GM18507 (cell line): ENCODE data around the gene TRIO.

Experiments
- DNase-seq: peaks from one replicate; pipeline ENCODE4 v3.0.0; 2011; ENCODE audit warnings: low read depth; ENCODE audit not compliant: insufficient read length; ENCODE audit errors: extremely low spot score
- FAIRE-seq: peaks from 2 replicates; lab custom pipeline; 2011; peaks lifted over from hg19 to GRCh38; lab: Jason Lieb, UNC

Gene TRIO

GRCh38 chr5:14296533-14297331 lies 153.6 kb downstream of the TRIO start:
- DNase-seq (no peak), FAIRE-seq (no peak)

GRCh38 chr5:14297697-14298096 lies 154.6 kb downstream of the TRIO start:
- FAIRE-seq, result no peak
- DNase-seq, result no peak

- FAIRE-seq, result no peak
- DNase-seq, result no peak
These were observed 155.1 kb downstream of the TRIO start for GRCh38 chr5:14298126-14298847.

- no peak for DNase-seq
- no peak for FAIRE-seq
These were observed 156.5 kb downstream of the TRIO start for GRCh38 chr5:14299666-14300065.

- FAIRE-seq, result no peak
These were observed 158.0 kb downstream of the TRIO start for GRCh38 chr5:14301186-14301585.

GRCh38 chr5:14302330-14302729 lies 159.2 kb downstream of the TRIO start:
- DNase-seq, result no peak
- FAIRE-seq, result no peak

More at GRCh38 chr5:14301186-14301585, 158.0 kb downstream of the TRIO start:
- no peak for DNase-seq

- no peak for DNase-seq
- FAIRE-seq, result no peak
These were observed 161.9 kb downstream of the TRIO start for GRCh38 chr5:14305045-14305444.

- DNase-seq (no peak), FAIRE-seq (no peak)
These were observed 163.2 kb downstream of the TRIO start for GRCh38 chr5:14306329-14306815.

GRCh38 chr5:14308384-14309154 lies 165.4 kb downstream of the TRIO start:
- FAIRE-seq, result no peak
- DNase-seq, result no peak

GRCh38 chr5:14309199-14309598 lies 166.1 kb downstream of the TRIO start:
- no peak for FAIRE-seq
- DNase-seq, result no peak

- FAIRE-seq, result no peak
- DNase-seq, result no peak
These were observed 166.9 kb downstream of the TRIO start for GRCh38 chr5:14309878-14310531.

- DNase-seq (no peak), FAIRE-seq (no peak)
These were observed 167.8 kb downstream of the TRIO start for GRCh38 chr5:14310901-14311300.

- no peak for FAIRE-seq
- no peak for DNase-seq
These were observed 171.0 kb downstream of the TRIO start for GRCh38 chr5:14313986-14314690.

- no peak for DNase-seq
- no peak for FAIRE-seq
These were observed 173.3 kb downstream of the TRIO start for GRCh38 chr5:14316471-14316870.

- DNase-seq (no peak), FAIRE-seq (no peak)
These were observed 176.0 kb downstream of the TRIO start for GRCh38 chr5:14319102-14319501.

- FAIRE-seq (no peak), DNase-seq (no peak)
These were observed 178.8 kb downstream of the TRIO start for GRCh38 chr5:14321936-14322335.

- FAIRE-seq, result no peak
- no peak for DNase-seq
These were observed 179.5 kb downstream of the TRIO start for GRCh38 chr5:14322437-14323187.

- no peak for DNase-seq
- FAIRE-seq, result no peak
These were observed 180.3 kb downstream of the TRIO start for GRCh38 chr5:14323466-14323865.
